Liver (tissue), 9 donors: ENCODE results near the gene KRTAP10-9. TPM values are rescaled to one million over a fixed set of nuclear protein-coding genes. Genes with fewer than 3 reads are reported as not detected.

Experiments used
- DNase-seq: peaks from one replicate; pipeline ENCODE4 v3.0.0-alpha.2; 2017; ENCODE audit warnings: low spot score
- H3K27ac ChIP-seq, 2 donors: one replicate each; pipeline ENCODE4 v1.7.0; 2013; ENCODE audit warnings: inconsistent platforms in 2 of 2, low read length in 2 of 2, control low read depth in 1 of 2, low read depth in 1 of 2, mild to moderate bottlenecking in 1 of 2
- H3K27me3 ChIP-seq, 4 donors: one replicate each; pipeline versions ENCODE4 v1.6.1 to v1.7.0; 2013; ENCODE audit warnings: low read length in 3 of 4, inconsistent platforms in 1 of 4, mild to moderate bottlenecking in 1 of 4, moderate library complexity in 1 of 4; ENCODE audit not compliant: control insufficient read depth in 4 of 4, insufficient read depth in 4 of 4
- H3K36me3 ChIP-seq, 4 donors: one replicate each; pipeline versions ENCODE4 v1.6.1 to v1.7.0; 2013; ENCODE audit warnings: low read length in 3 of 4, mild to moderate bottlenecking in 3 of 4, low read depth in 1 of 4, moderate library complexity in 1 of 4; ENCODE audit not compliant: control insufficient read depth in 4 of 4, insufficient read depth in 3 of 4
- H3K4me1 ChIP-seq, 4 donors: one replicate each; pipeline versions ENCODE4 v1.6.1 to v1.7.0; 2013; ENCODE audit warnings: low read length in 3 of 4, mild to moderate bottlenecking in 3 of 4, moderate library complexity in 1 of 4; ENCODE audit not compliant: control insufficient read depth in 4 of 4, insufficient read depth in 4 of 4
- H3K4me3 ChIP-seq, 3 donors: one replicate each; pipeline versions ENCODE4 v1.6.1 to v1.7.0; 2013; ENCODE audit warnings: low read length in 3 of 3, control low read depth in 1 of 3, low read depth in 1 of 3, mild to moderate bottlenecking in 1 of 3
- H3K9ac ChIP-seq, 2 donors: one replicate each; pipeline ENCODE4 v1.7.0; 2013; ENCODE audit warnings: low read length in 2 of 2, mild to moderate bottlenecking in 2 of 2, moderate library complexity in 2 of 2, control low read depth in 1 of 2, low read depth in 1 of 2
- H3K9me3 ChIP-seq, 4 donors: one replicate each; pipeline versions ENCODE4 v1.6.1 to v1.7.0; 2013; ENCODE audit warnings: low read length in 3 of 4; ENCODE audit not compliant: control insufficient read depth in 4 of 4
- ATF3 ChIP-seq: IDR thresholded peaks from 2 replicates; pipeline ENCODE4 v1.6.1; 2016; ENCODE audit warnings: antibody characterized with exemption
- EGR1 ChIP-seq, 2 donors: IDR thresholded peaks; 2 replicates each; pipeline ENCODE4 v1.6.1; 2016 to 2018; ENCODE audit warnings: antibody characterized with exemption in 2 of 2, low read depth in 2 of 2
- FOXA2 ChIP-seq: IDR thresholded peaks from 2 replicates; pipeline ENCODE4 v1.6.1; 2016; ENCODE audit warnings: antibody characterized with exemption
- GABPA ChIP-seq, 2 donors: IDR thresholded peaks in 1 of 2; conservative IDR thresholded peaks in 1 of 2; 2 replicates each; pipeline ENCODE4 v1.6.1; 2016; ENCODE audit warnings: antibody characterized with exemption in 2 of 2, mild to moderate bottlenecking in 1 of 2, moderate library complexity in 1 of 2
- HNF4A ChIP-seq, 2 donors: conservative IDR thresholded peaks; 2 replicates each; pipeline ENCODE4 v1.6.1; 2016; ENCODE audit warnings: antibody characterized with exemption in 2 of 2, mild to moderate bottlenecking in 2 of 2
- HNF4G ChIP-seq: IDR thresholded peaks from 2 replicates; pipeline ENCODE4 v1.6.1; 2016; ENCODE audit warnings: antibody characterized with exemption
- RAD21 ChIP-seq, 2 donors: IDR thresholded peaks; 2 replicates each; pipeline ENCODE4 v1.6.1; 2016; ENCODE audit warnings: antibody characterized with exemption in 2 of 2, mild to moderate bottlenecking in 2 of 2
- RXRA ChIP-seq, 2 donors: IDR thresholded peaks; 2 replicates each; pipeline ENCODE4 v1.6.1; 2017 to 2018; ENCODE audit warnings: antibody characterized with exemption in 2 of 2, mild to moderate bottlenecking in 1 of 2
- SP1 ChIP-seq: IDR thresholded peaks from 2 replicates; pipeline ENCODE4 v1.6.1; 2018; ENCODE audit warnings: antibody characterized with exemption, mild to moderate bottlenecking
- TAF1 ChIP-seq: conservative IDR thresholded peaks from 2 replicates; pipeline ENCODE4 v1.6.1; 2016; ENCODE audit warnings: antibody characterized with exemption, mild to moderate bottlenecking
- YY1 ChIP-seq: IDR thresholded peaks from 2 replicates; pipeline ENCODE4 v1.6.1; 2016; ENCODE audit warnings: antibody characterized with exemption, mild to moderate bottlenecking
- WGBS: extraction: QIAGEN DNeasy Blood & Tissue Kit; methylation state at CpG from one replicate; pipeline ENCODE4 v1.1.7; 2013; 5-methylcytosine and 5-hydroxymethylcytosine counted together
- polyA plus RNA-seq, 2 donors: library from polyadenylated mRNA; stranded (reverse) in 1 of 2; unstranded in 1 of 2; fragments of 200-250 nt in 1 of 2; fragments of >200 nt in 1 of 2; fragmentation: Nextera tagmentation in 1 of 2; extraction: Ambion mirVana in 1 of 2; gene quantifications; one replicate each; pipeline versions ENCODE4 v1.2.1 to v1.2.3, GENCODE V29; 2013 to 2015
- total RNA-seq, 2 donors: library from RNA; depleted of rRNA; stranded (reverse); fragments of >200 nt; gene quantifications; one replicate each; pipeline ENCODE4 v1.2.3, GENCODE V29; 2014
- TF ChIP-seq, protein P1 (sequence below): IDR thresholded peaks from 2 replicates; pipeline ENCODE4 v1.6.1; 2016; ENCODE audit warnings: antibody characterized with exemption
- TF ChIP-seq, protein P2 (sequence below): fragments of 150-350 bp; IDR thresholded peaks from 2 replicates; pipeline ENCODE4 v1.5.1; 2017; ENCODE audit warnings: improper control_type of control experiment, low read depth, low read length; ENCODE audit not compliant: missing input control
- donor health status: healthy.
- donor health status: healthy.
- donor health status: healthy.
- donor health status: healthy.
- donor health status: healthy.

The KRTAP10-9 gene
- total and polyA plus RNA-seq, 4 donors: not detected

DNA sequence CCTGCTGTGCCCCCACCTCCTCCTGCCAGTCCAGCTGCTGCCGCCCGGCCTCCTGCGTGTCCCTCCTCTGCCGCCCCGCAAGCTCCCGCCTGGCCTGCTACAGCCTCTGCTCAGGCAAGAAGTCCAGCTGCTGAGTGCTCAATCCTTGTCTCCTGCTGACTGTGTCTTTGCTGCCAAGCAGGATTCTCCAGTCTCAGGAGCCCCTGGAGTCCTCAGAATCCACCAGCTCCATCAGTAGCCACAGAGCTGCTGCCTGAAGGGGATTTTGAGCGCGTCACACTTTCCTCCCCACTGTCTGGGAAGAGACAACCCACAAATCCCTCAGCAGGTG lies 20.3 kb downstream of the KRTAP10-9 start (continued):
- TF ChIP-seq, protein P1, sequence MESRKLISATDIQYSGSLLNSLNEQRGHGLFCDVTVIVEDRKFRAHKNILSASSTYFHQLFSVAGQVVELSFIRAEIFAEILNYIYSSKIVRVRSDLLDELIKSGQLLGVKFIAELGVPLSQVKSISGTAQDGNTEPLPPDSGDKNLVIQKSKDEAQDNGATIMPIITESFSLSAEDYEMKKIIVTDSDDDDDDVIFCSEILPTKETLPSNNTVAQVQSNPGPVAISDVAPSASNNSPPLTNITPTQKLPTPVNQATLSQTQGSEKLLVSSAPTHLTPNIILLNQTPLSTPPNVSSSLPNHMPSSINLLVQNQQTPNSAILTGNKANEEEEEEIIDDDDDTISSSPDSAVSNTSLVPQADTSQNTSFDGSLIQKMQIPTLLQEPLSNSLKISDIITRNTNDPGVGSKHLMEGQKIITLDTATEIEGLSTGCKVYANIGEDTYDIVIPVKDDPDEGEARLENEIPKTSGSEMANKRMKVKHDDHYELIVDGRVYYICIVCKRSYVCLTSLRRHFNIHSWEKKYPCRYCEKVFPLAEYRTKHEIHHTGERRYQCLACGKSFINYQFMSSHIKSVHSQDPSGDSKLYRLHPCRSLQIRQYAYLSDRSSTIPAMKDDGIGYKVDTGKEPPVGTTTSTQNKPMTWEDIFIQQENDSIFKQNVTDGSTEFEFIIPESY: no peak
- no peak for TF ChIP-seq RXRA (IDR thresholded peaks at IDR 0.05)
- TF ChIP-seq YY1: no peak

- Histone ChIP-seq H3K4me3 (no peak overlapping the region), H3K27me3 (no peaks in the 10 kb centered on the region), H3K27ac (no peak overlapping the region), H3K9ac (no peak overlapping the region), H3K9me3 (peaks cover 0 to 9% (median 2%) of the 10 kb centered on the region in 4 donors), H3K4me1 (no peaks in the 10 kb centered on the region), H3K36me3 (no peaks in the 10 kb centered on the region)
- 79% methylated on average over 33 of the region's 33 CpGs for WGBS
- DNase-seq: no peak
- no peak for TF ChIP-seq FOXA2
- no peak for TF ChIP-seq RAD21 (IDR thresholded peaks at IDR 0.05)
- no peak for TF ChIP-seq RXRA (IDR thresholded peaks at IDR 0.05)
- no peak for TF ChIP-seq GABPA (IDR thresholded peaks at IDR 0.05 in 1 of 2, conservative IDR thresholded peaks at IDR 0.05 in 1 of 2)
- no peak for TF ChIP-seq ATF3
- no peak for TF ChIP-seq EGR1 (IDR thresholded peaks at IDR 0.05; ENCODE audit: low read depth in 2 of 2)
Measured at GRCh38 chr21:44648557-44649311, 21.8 kb downstream of the KRTAP10-9 start.

DNA sequence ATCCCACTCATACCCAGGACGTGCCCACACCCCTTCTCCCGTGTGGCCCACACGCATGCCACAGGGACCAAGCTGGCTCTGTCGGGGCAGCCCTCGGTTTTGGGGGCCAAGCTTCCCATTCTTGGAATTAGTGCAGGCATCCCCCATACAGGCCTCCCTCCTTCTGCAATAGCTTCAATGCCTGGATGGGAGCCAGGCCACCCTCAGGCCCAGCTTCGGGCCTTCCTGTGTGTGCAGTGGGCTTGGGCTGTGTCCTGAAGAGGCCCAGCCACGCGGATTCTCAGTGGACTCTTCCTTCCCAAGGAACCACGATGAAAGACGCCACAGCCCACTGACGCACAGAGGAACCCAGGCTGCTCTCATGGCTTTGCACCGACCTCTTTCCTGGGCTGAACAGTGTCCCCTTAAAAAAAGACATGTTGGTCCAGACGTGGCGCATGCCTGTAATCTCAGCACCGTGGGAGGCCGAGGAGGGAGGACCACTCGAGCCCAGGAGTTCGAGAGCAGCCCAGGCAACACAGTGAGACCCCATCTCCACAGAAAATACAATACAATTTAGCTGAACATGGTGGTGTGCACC lies 22.7 kb downstream of the KRTAP10-9 start:
- Histone ChIP-seq H3K9me3 (peaks cover 0 to 3% (median 0%) of the 10 kb centered on the region in 4 donors), H3K4me3 (no peak overlapping the region), H3K36me3 (no peaks in the 10 kb centered on the region), H3K4me1 (no peaks in the 10 kb centered on the region), H3K27me3 (no peaks in the 10 kb centered on the region), H3K9ac (no peak overlapping the region), H3K27ac (no peak overlapping the region)
- TF ChIP-seq TAF1: no peak
- TF ChIP-seq SP1: no peak
- TF ChIP-seq YY1: no peak
- no peak for TF ChIP-seq HNF4G
- TF ChIP-seq, protein P1: no peak
- TF ChIP-seq, protein P2, sequence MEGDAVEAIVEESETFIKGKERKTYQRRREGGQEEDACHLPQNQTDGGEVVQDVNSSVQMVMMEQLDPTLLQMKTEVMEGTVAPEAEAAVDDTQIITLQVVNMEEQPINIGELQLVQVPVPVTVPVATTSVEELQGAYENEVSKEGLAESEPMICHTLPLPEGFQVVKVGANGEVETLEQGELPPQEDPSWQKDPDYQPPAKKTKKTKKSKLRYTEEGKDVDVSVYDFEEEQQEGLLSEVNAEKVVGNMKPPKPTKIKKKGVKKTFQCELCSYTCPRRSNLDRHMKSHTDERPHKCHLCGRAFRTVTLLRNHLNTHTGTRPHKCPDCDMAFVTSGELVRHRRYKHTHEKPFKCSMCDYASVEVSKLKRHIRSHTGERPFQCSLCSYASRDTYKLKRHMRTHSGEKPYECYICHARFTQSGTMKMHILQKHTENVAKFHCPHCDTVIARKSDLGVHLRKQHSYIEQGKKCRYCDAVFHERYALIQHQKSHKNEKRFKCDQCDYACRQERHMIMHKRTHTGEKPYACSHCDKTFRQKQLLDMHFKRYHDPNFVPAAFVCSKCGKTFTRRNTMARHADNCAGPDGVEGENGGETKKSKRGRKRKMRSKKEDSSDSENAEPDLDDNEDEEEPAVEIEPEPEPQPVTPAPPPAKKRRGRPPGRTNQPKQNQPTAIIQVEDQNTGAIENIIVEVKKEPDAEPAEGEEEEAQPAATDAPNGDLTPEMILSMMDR: no peak
- TF ChIP-seq HNF4A (conservative IDR thresholded peaks at IDR 0.05): no peak
- TF ChIP-seq EGR1 (IDR thresholded peaks at IDR 0.05; ENCODE audit: low read depth in 2 of 2): no peak
- DNase-seq: no peak
- WGBS: 91% methylated on average over 18 of the region's 18 CpGs
